IPS-NIHi11 (cell line): ENCODE data around the gene PDZRN4.
"Not testable (repeated sequence)": the region's sequence is repeated elsewhere in the genome, so short reads cannot be mapped to it uniquely, and the experiment has no call there.

Experiments used
- DNase-seq: peaks from one replicate; pipeline ENCODE4 v3.0.0; 2012; ENCODE audit warnings: mixed read lengths, low spot score

Gene PDZRN4

DNA sequence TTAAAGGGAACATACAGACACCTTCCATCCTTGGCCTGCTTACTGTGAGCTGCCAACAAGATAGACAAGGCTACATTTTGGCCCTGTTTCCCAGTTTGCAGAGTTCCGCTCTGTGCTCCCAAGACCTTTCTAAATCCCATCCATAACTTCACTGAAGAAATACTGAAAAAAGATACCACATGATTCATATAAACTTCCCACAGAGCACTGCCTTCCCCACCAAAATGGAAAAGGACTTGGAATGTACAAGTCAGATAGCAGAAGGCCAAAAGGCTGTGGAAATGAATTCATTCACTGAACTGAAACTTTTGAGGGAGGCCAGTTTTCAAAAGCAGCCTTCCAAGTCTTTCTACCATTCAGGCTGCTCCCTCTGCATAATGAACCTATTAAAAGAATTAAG, 29.6 kb downstream of the PDZRN4 start:
- no peak for DNase-seq

- no peak for DNase-seq
Observed at GRCh38 chr12:41220931-41221330, 32.8 kb downstream of the PDZRN4 start.

DNA sequence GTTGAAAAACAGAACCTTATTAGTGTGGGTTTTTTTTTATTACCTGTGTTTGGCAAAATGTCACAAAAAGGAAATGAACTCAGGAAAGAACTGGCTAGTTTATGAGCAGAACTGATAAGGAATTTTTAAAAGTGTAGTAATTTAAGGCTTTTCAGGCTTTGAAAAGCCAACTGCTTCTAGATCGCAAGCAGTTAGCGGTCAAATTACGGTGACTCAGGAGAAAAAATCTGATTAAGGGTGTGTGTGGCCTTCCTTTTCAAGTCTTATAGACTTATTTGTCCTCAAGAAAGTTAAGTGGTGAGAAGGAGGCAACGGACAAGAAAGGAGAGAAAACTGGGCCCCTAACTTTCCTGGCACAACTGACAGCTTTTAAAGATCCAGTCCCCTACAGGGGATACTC, 33.4 kb downstream of the PDZRN4 start:
- no peak for DNase-seq

- peak; percentile 8 for DNase-seq
Observed at GRCh38 chr12:41223600-41223999, 35.5 kb downstream of the PDZRN4 start.

- DNase-seq: no peak
Observed at GRCh38 chr12:41224066-41224465, 35.9 kb downstream of the PDZRN4 start.

DNA sequence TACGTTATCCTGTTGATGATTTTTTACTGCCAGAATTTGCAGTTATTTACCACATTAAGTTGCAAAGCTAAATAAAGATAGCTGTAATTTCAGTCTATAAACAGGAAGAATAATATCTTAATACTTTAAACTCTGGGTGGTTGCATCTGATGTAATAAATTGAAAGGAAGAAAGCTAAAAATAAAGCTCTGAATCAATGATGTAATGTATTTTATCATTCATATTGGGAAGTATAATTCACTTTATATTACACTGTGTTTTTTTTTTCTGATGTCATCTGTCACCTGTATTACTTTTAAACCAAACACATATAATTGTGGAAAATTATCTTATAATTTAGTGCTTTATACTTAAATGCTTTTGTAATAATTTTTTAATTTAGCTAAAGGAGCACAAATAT, 37.1 kb downstream of the PDZRN4 start:
- DNase-seq: no peak

DNA sequence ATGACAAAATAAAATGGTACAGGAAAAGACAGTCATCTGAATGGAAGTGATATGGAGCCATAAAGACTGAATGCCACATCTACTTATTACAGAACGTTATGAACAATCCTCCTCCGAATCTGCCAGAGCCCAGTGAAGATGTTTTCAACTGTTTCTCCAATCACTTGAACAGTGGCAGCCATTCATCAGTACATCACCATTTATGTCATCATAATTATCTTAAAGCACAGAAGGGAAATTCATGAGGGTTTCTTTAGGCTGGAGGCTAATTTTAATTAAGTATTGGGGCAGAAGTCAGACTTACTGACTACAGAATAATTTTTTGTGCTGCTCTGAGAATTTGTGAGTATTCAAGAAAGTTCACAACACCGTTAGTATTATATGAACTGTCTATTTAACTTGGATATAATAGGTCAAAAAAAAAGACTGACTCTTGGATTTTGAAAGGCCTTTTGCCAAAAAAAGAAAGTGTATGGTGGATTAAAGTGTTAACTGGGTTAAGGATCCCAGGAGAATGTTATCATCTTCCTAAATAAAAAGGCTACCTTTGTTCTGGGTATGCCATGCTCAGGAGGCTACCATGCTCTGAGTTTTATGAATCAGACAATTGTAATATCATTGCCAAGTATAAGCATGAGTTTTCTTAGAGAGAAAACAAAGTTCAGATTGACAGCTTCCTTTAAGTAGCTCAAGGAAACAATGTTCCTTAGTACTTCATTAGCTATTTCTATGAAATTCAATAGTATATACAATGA, 40.1 kb downstream of the PDZRN4 start:
- DNase-seq: no peak

DNA sequence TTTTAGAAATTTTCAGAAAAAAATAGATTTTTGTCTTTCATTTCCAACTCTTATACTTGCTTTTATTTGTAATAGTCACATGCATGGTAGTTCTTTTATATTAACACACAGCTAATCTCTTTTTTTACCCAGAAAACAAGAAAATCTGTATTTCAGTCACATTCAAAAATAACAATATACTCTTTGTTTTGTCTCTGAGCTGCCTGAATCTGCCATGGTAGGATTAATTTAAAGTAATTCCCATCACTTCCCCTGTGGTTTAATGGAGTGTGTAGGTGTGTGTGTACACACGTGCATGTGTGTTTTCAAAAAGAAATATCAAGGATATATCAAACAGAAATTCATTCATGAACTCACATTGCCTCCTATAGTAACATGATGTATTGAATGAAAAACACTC, 42.6 kb downstream of the PDZRN4 start:
- DNase-seq: no peak

GRCh38 chr12:41234692-41235091, 46.6 kb downstream of the PDZRN4 start:
- DNase-seq: no peak

GRCh38 chr12:41242603-41243002, 54.5 kb downstream of the PDZRN4 start:
- DNase-seq: no peak

- no peak for DNase-seq
Observed at GRCh38 chr12:41248391-41248790, 60.3 kb downstream of the PDZRN4 start.

- no peak for DNase-seq
Observed at GRCh38 chr12:41250748-41251147, 62.6 kb downstream of the PDZRN4 start.

DNA sequence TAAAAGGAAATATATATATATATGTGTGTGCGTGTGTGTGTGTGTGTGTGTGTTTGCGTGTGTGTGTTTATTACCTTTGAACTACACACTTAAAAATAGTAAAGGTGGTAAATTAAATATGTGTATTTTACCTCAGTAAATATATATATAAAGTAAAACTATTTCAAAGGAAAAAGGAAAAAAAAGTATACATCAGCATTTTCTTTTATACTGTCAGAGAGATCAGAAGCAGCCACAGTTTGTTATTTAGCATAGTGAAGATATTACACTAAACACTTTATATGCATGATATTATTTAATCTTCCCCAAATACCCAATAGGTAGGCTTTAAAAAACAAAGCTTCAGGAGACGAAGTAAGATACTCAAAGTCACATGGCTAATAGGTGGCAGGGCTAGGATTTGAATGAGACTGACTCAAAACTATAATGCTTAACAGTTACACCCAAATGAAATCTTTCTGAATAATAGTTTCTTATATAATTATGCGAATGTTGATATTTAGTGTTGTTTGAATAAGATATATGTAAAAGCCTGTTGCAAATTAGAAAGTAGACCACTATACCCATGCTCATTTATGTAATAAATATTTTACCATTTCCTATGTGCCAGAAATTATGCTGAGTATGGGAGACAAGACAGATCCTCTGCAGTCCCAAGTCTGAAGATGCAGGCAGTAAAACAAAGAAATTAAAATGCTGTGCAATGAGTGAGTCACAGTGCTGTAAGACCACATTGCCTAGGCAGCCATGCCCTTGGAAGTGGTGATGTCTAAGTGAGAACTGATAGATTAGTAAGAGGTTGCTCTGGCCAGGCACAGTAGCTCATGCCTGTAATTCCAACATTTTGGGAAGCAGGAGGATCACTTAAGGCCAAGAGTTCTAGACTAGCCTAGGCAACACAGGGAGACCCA, 66.1 kb downstream of the PDZRN4 start:
- DNase-seq: no peak

DNA sequence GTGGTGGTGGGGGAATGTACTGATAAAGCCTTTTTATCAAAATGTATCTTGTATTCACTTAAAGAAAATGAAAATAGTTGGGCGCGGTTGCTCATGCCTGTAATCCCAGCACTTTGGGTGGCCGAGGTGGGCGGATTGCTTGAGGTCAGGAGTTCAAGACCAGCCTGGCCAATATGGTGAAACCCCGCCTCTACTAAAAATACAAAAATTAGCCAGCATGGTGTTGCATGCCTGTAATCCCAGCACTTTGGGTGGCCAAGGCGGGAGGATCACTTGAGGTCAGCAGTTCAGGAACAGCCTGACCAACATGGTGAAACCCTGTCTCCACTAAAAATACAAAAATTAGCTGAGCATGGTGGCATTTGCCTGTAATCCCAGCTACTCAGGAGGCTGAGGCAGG, 75.1 kb downstream of the PDZRN4 start:
- not testable (repeated sequence) for DNase-seq

GRCh38 chr12:41264281-41264680, 76.2 kb downstream of the PDZRN4 start:
- DNase-seq: peak; percentile 10

- no peak for DNase-seq
Observed at GRCh38 chr12:41269056-41269455, 80.9 kb downstream of the PDZRN4 start.

DNA sequence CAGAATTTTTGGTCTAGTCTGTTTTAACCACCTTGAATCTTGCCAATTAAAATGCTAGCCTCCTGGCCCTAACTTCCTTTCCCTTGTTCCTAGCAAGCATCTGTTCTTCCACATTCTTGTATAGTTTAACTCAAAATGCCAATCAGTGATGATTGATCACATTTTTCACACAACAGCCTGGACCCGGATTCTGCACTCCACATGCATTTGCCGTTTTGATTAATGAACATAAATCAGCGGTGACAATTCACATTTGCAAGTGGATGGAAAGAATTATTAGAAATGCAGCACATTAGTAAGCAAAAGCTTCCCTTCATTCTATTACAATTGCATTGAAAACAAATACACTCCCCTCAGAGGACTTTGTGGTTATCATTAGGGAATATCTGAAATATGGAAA, 83.4 kb downstream of the PDZRN4 start:
- DNase-seq: no peak

- DNase-seq: no peak
Observed at GRCh38 chr12:41274643-41275042, 86.5 kb downstream of the PDZRN4 start.

DNA sequence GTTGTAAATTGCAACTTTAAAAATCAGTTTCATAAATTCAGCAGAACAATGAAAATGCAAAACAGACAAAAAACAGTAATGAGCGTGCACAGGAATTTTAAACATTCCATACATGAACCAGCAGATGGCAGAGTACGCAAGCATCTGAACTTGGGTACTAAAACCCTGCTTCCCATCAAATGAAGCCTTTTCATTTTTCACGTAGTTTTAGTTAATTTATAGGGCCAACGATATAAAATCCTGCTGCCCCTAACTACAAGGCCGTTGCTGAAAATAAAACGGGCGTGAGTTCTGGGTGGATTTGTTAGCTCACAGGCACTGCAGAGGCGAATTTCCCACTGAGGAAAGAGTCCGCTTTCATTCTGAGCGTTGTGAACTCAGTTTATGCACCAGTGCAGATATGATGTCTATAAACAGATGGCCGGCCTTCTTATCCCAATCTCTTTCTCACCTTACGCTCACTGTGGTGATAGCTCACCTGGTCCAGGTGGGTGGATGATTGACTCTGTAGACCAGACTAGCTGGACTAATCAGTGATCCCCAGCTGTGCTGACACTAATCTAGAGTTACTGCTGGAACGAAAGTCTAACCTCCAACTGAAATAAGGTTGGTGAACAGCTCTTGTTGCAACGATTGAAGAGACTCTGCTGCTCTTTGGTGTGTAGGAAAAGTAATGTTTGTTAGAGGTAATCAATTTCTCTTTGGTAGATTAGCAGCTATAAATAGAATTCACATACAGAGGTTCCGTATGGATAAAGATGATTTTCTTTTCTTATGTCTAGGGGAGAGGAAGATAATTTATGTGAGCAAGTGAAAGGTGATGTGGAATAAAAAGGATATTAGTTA, 89.2 kb downstream of the PDZRN4 start:
- peak; percentile 56 for DNase-seq

GRCh38 chr12:41277946-41278267, 89.8 kb downstream of the PDZRN4 start:
- no peak for DNase-seq

DNA sequence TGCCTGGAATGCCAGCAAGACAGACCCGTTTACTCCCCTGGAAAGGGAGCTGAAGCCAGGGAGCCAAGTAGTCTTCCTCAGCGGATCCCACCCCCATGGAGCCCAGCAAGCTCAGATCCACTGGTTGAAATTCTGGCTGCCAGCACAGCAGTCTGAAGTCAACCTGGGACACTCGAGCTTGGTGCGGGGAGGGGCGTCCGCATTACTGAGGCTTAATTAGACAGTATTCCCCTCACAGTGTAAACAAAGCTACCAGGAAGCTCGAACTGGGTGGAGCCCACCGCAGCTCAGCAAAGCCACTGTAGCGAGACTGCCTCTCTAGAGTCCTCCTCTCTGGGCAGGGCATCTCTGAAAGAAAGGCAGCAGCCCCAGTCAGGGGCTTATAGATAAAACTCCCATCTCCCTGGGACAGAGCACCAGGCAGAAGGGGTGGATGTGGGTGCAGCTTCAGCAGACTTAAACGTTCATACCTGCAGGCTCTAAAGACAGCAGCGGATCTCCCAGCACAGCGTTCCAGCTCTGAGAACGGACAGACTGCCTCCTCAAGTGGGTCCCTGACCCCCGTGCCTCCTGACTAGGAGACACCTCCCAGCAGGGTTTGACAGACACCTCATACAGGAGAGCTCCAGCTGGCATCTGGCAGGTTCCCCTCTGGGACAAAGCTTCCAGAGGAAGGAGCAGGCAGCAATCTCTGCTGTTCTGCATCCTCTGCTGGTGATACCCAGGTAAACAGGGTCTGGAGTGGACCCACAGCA, 92.4 kb downstream of the PDZRN4 start:
- not testable (repeated sequence) for DNase-seq

DNA sequence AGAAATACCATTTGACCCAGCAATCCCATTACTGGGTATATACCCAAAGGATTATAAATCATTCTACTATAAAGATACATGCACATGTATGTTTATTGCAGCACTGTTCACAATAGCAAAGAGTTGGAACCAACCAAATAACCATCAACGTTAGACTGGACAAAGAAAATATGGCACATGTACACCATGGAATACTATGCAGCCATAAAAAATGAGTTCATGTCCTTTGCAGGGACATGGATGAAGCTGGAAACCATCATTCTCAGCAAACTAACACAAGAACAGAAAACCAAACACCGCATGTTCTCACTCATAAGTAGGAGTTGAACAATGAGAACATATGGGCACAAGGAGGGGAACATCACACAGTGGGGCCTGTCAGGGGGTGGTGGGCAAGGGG, 97.3 kb downstream of the PDZRN4 start:
- DNase-seq: not testable (repeated sequence)
